Measurements from ENCODE around the gene TRIM15. TPM values are rescaled to one million over a fixed set of nuclear protein-coding genes. Genes with fewer than 3 reads are reported as not detected.

TRIM15 gene
- total and polyA plus RNA-seq, 12 donors: not detected

GRCh38 chr6:30147096-30147495 lies 16.2 kb upstream of the TRIM15 start:
- no peaks in the 10 kb centered on the region for H3K4me1 ChIP-seq (replicated peaks in 1 of 2)
- no peaks in the 10 kb centered on the region for H3K9me3 ChIP-seq (replicated peaks in 1 of 3)
- peaks cover 14% of the 10 kb centered on the region for H3K27me3 ChIP-seq
- WGBS, 4 donors: 64 to 91% (median 79%) methylated on average over 3 of the region's 3 CpGs
- no peak for DNase-seq
- TF ChIP-seq CTCF (IDR thresholded peaks at IDR 0.05): no peak
- no peak for TF ChIP-seq POLR2A (IDR thresholded peaks at IDR 0.05)
- no peak overlapping the region for H3K27ac ChIP-seq
- H3K36me3 ChIP-seq (replicated peaks in 1 of 2): no peaks in the 10 kb centered on the region
- H3K4me3 ChIP-seq: no peak overlapping the region
- intact Hi-C loops (cut with DNase I): no loop called here

- H3K4me3 ChIP-seq: no peak overlapping the region
- WGBS, 4 donors: 58 to 71% (median 60%) methylated on average over 3 of the region's 3 CpGs
- H3K4me1 ChIP-seq (replicated peaks in 1 of 2): no peaks in the 10 kb centered on the region
- peaks cover 11% of the 10 kb centered on the region for H3K27me3 ChIP-seq
- H3K9me3 ChIP-seq (replicated peaks in 1 of 3): no peaks in the 10 kb centered on the region
- no peaks in the 10 kb centered on the region for H3K36me3 ChIP-seq (replicated peaks in 1 of 2)
- TF ChIP-seq POLR2A (IDR thresholded peaks at IDR 0.05) (no peak), CTCF (IDR thresholded peaks at IDR 0.05) (no peak)
- intact Hi-C loops (cut with DNase I): no loop called here
- no peak for DNase-seq
- H3K27ac ChIP-seq: no peak overlapping the region
Measured at GRCh38 chr6:30149234-30149633, 14.1 kb upstream of the TRIM15 start.

GRCh38 chr6:30149858-30150550 lies 13.3 kb upstream of the TRIM15 start:
- WGBS, 4 donors: 65 to 73% (median 71%) methylated on average over 7 of the region's 7 CpGs
- intact Hi-C loops (cut with DNase I): no loop called here
- Histone ChIP-seq H3K9me3 (replicated peaks in 1 of 3) (no peaks in the 10 kb centered on the region), H3K36me3 (replicated peaks in 1 of 2) (no peaks in the 10 kb centered on the region), H3K4me1 (replicated peaks in 1 of 2) (no peaks in the 10 kb centered on the region), H3K27ac (no peak overlapping the region), H3K4me3 (no peak overlapping the region), H3K27me3 (peaks cover 4% of the 10 kb centered on the region)
- DNase-seq: no peak
- TF ChIP-seq POLR2A (IDR thresholded peaks at IDR 0.05) (no peak), CTCF (IDR thresholded peaks at IDR 0.05) (no peak)

- intact Hi-C loops (cut with DNase I): no loop called here
- TF ChIP-seq POLR2A (IDR thresholded peaks at IDR 0.05): no peak
- no peak for TF ChIP-seq CTCF (IDR thresholded peaks at IDR 0.05)
- Histone ChIP-seq H3K9me3 (replicated peaks in 1 of 3) (no peaks in the 10 kb centered on the region), H3K27ac (no peak overlapping the region), H3K27me3 (peaks cover 3% of the 10 kb centered on the region), H3K36me3 (replicated peaks in 1 of 2) (no peaks in the 10 kb centered on the region), H3K4me1 (replicated peaks in 1 of 2) (no peaks in the 10 kb centered on the region), H3K4me3 (no peak overlapping the region)
- DNase-seq: no peak
- 75 to 87% (median 84%) methylated on average over 10 of the region's 10 CpGs for WGBS, 4 donors
Measured at GRCh38 chr6:30150671-30151395, 12.5 kb upstream of the TRIM15 start.

Data from adrenal gland (tissue), 12 donors.